ENCODE measurements around the gene NPVF.

Gene NPVF

GRCh38 chr7:25223206-25223605 is 5.1 kb downstream of the NPVF start:
- no peak for DNase-seq

- no peak for DNase-seq
Observed at GRCh38 chr7:25222666-25223065, 5.6 kb downstream of the NPVF start.

- no peak for DNase-seq
Observed at GRCh38 chr7:25221009-25221408, 7.3 kb downstream of the NPVF start.

GRCh38 chr7:25218191-25218590 is 10.1 kb downstream of the NPVF start:
- DNase-seq = no peak

- peak in 1 of 2 experiments; percentile 29 for DNase-seq
Observed at GRCh38 chr7:25216837-25217236, 11.4 kb downstream of the NPVF start.

- no peak for DNase-seq
Observed at GRCh38 chr7:25215694-25216335, 12.5 kb downstream of the NPVF start.

- DNase-seq = no peak
Observed at GRCh38 chr7:25208525-25209221, 19.6 kb downstream of the NPVF start.

GRCh38 chr7:25207887-25208286 is 20.4 kb downstream of the NPVF start:
- DNase-seq = no peak

GRCh38 chr7:25206765-25207164 is 21.5 kb downstream of the NPVF start:
- no peak for DNase-seq

- DNase-seq = no peak
Observed at GRCh38 chr7:25196132-25196896, 32.0 kb downstream of the NPVF start.

GRCh38 chr7:25194036-25194435 is 34.2 kb downstream of the NPVF start:
- no peak for DNase-seq

- DNase-seq = no peak
Observed at GRCh38 chr7:25192043-25192442, 36.2 kb downstream of the NPVF start.

- DNase-seq = no peak
Observed at GRCh38 chr7:25189197-25189596, 39.1 kb downstream of the NPVF start.

GRCh38 chr7:25187932-25188331 is 40.4 kb downstream of the NPVF start:
- no peak for DNase-seq

GRCh38 chr7:25186436-25186835 is 41.9 kb downstream of the NPVF start:
- DNase-seq = no peak

GRCh38 chr7:25181532-25181931 is 46.8 kb downstream of the NPVF start:
- DNase-seq = no peak

GRCh38 chr7:25180946-25181345 is 47.3 kb downstream of the NPVF start:
- no peak for DNase-seq

GRCh38 chr7:25180592-25180923 is 47.7 kb downstream of the NPVF start:
- DNase-seq = no peak

GRCh38 chr7:25179771-25180591 is 48.3 kb downstream of the NPVF start:
- peak; percentile 38 to 67 for DNase-seq

GRCh38 chr7:25179325-25179724 is 49.0 kb downstream of the NPVF start:
- no peak for DNase-seq

All from cerebellar nuclear complex (tissue), 1 donor.